NT2/D1 (cell line): ENCODE data around the gene DNAJC1.

Experiments
- SUZ12 ChIP-seq: IDR thresholded peaks from 2 replicates; pipeline ENCODE4 v1.6.1; 2011; ENCODE audit not compliant: insufficient read length, insufficient read depth; ENCODE audit errors: extremely low read depth
- YY1 ChIP-seq: IDR thresholded peaks from 2 replicates; pipeline ENCODE4 v1.6.1; 2011; ENCODE audit not compliant: insufficient read length, insufficient read depth
- ZNF274 ChIP-seq: IDR thresholded peaks from 2 replicates; pipeline ENCODE4 v1.6.1; 2011; ENCODE audit warnings: mild to moderate bottlenecking, low read depth, low read length

GRCh38 chr10:21732067-21732772 lies 271.3 kb downstream of the DNAJC1 start:
- TF ChIP-seq ZNF274, result no peak
- TF ChIP-seq YY1, result no peak
- no peak for TF ChIP-seq SUZ12
